Activated B cell treated with CpG ODN at 0.5 μM for 24 hours (primary cell): ENCODE data around the gene PTCSC3. TPM values are rescaled to one million over a fixed set of nuclear protein-coding genes. Genes with fewer than 3 reads are reported as not detected.

Experiments
- ATAC-seq: fragments of 200-7000 bp; cut with Tn5 transposase; one replicate; pipeline ENCODE4 v1.10.0; 2021; ENCODE audit warnings: low read depth, mild to moderate bottlenecking, moderate library complexity
- CTCF ChIA-PET: fragments of 350-600 bp; sonication (Branson Sonifier 250); formaldehyde crosslinking; loops from one replicate; lab custom pipeline; 2021; ENCODE audit warnings: antibody characterized with exemption; lab: Charles Lee
- POLR2A ChIA-PET: fragments of 350-600 bp; sonication (Branson Sonifier 250); formaldehyde crosslinking; loops from one replicate; lab custom pipeline; 2021; ENCODE audit warnings: antibody characterized with exemption; lab: Charles Lee
- DNase-seq: peaks from one replicate; pipeline ENCODE4 v3.0.0; 2022
- H3K27ac Mint-ChIP-seq: one replicate; pipeline ENCODE4 v1.8.0; 2020; ENCODE audit warnings: mixed read lengths
- H3K27me3 Mint-ChIP-seq: one replicate; pipeline ENCODE4 v1.8.0; 2021; ENCODE audit warnings: mixed read lengths
- H3K36me3 Mint-ChIP-seq: one replicate; pipeline ENCODE4 v1.8.0; 2021; ENCODE audit warnings: low read depth, mixed read lengths
- H3K4me1 Mint-ChIP-seq: one replicate; pipeline ENCODE4 v1.8.0; 2021; ENCODE audit warnings: mixed read lengths
- H3K4me3 Mint-ChIP-seq: one replicate; pipeline ENCODE4 v1.8.0; 2020; ENCODE audit warnings: mild to moderate bottlenecking, mixed read lengths
- H3K9me3 Mint-ChIP-seq: one replicate; pipeline ENCODE4 v1.8.0; 2020; ENCODE audit warnings: mixed read lengths
- intact Hi-C: fragments of 100-400 bp; cut with micrococcal nuclease; formaldehyde crosslinking; loops from one replicate; pipeline ENCODE4 v1.15.1; 2024
- total RNA-seq: library from RNA; stranded (reverse); gene quantifications from 2 replicates; pipeline ENCODE4 v1.2.3, GENCODE V29; 2022
- TF ChIP-seq, protein P1 (sequence below): fragments of 200-600 bp; IDR thresholded peaks from one replicate; pipeline ENCODE4 v1.8.0; 2022; ENCODE audit warnings: antibody characterized with exemption, mild to moderate bottlenecking

Gene PTCSC3
- total RNA-seq, 1 donor from 2014 or later, result not detected

DNA sequence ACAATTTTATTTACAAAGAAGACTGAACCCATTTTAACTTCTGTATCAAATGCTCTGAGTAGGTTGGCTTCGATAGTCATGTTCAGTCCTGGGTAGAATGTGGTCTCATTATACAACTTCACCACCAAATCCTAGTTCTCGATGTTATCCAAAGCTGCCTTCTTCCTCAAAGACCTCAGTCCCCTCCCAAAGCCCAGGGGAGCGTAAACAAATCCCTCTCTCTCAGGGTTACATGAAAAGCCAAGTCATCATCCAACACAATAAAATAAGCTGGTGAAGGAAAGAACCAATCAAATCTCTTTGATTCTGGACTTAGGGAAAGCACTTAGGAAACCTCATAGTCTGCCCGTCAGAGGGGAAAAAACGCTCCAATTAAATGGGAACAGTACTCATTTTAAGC, 9.1 kb downstream of the PTCSC3 start:
- Mint-ChIP-seq H3K27ac (no peak overlapping the region), H3K4me1 (no peaks in the 10 kb centered on the region), H3K4me3 (no peak overlapping the region), H3K9me3 (no peaks in the 10 kb centered on the region), H3K36me3 (no peaks in the 10 kb centered on the region), H3K27me3 (no peaks in the 10 kb centered on the region)
- ChIA-PET CTCF (no interaction called here), POLR2A (no interaction called here)
- TF ChIP-seq, protein P1, sequence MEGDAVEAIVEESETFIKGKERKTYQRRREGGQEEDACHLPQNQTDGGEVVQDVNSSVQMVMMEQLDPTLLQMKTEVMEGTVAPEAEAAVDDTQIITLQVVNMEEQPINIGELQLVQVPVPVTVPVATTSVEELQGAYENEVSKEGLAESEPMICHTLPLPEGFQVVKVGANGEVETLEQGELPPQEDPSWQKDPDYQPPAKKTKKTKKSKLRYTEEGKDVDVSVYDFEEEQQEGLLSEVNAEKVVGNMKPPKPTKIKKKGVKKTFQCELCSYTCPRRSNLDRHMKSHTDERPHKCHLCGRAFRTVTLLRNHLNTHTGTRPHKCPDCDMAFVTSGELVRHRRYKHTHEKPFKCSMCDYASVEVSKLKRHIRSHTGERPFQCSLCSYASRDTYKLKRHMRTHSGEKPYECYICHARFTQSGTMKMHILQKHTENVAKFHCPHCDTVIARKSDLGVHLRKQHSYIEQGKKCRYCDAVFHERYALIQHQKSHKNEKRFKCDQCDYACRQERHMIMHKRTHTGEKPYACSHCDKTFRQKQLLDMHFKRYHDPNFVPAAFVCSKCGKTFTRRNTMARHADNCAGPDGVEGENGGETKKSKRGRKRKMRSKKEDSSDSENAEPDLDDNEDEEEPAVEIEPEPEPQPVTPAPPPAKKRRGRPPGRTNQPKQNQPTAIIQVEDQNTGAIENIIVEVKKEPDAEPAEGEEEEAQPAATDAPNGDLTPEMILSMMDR, result no peak
- DNase-seq, result no peak
- intact Hi-C loops, result no loop called here
- no peak for ATAC-seq

DNA sequence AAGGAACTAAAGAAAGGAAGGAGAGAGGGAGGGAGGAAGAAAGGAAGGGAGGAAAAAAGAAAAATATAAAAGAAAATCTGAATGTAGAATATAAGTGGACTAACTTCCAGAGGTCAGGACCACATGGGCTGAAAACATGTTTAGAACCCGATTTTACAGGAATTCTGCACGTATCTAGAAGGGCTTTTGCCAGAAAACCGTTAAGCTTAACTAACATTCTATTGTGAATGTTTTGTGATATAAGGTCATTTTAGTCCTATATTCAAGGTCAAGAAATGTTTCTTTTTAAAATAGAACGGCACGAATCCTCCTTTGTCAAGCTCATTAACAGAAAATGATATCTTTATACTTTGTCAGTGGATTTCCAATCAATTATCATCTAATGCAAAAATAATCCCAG, 13.1 kb downstream of the PTCSC3 start:
- H3K27me3 Mint-ChIP-seq, result peaks cover 6% of the 10 kb centered on the region
- ChIA-PET CTCF (no interaction called here), POLR2A (no interaction called here)
- no peak for DNase-seq
- no peaks in the 10 kb centered on the region for H3K4me1 Mint-ChIP-seq
- intact Hi-C loops, result no loop called here
- TF ChIP-seq, protein P1, result no peak
- H3K27ac Mint-ChIP-seq, result no peak overlapping the region
- no peak overlapping the region for H3K4me3 Mint-ChIP-seq
- ATAC-seq, result no peak
- H3K36me3 Mint-ChIP-seq, result no peaks in the 10 kb centered on the region
- no peaks in the 10 kb centered on the region for H3K9me3 Mint-ChIP-seq

DNA sequence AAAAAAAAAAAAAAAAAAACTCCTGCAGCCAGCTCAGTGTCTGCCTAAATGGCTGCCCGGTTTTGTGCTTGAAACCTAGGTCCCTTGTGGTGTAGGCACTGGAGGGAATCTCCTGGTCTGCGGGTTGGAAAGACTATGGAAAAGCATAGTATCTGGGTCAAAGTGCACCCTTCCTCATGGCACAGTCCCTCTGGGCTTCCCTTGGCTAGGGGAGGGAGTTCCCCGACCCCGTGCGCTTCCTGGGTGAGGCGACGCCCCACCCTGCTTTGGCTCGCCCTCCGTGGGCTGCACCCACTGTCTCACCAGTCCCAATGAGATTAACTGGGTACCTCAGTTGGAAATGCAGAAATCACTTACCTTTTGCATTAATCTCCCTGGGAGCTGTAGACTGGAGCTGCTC, 14.3 kb downstream of the PTCSC3 start:
- no peaks in the 10 kb centered on the region for H3K4me1 Mint-ChIP-seq
- no peak for DNase-seq
- H3K36me3 Mint-ChIP-seq, result no peaks in the 10 kb centered on the region
- intact Hi-C loops, result no loop called here
- H3K4me3 Mint-ChIP-seq, result no peak overlapping the region
- no peak overlapping the region for H3K27ac Mint-ChIP-seq
- no peak for ATAC-seq
- ChIA-PET CTCF (no interaction called here), POLR2A (no interaction called here)
- H3K27me3 Mint-ChIP-seq, result peaks cover 6% of the 10 kb centered on the region
- no peaks in the 10 kb centered on the region for H3K9me3 Mint-ChIP-seq
- TF ChIP-seq, protein P1, result no peak

DNA sequence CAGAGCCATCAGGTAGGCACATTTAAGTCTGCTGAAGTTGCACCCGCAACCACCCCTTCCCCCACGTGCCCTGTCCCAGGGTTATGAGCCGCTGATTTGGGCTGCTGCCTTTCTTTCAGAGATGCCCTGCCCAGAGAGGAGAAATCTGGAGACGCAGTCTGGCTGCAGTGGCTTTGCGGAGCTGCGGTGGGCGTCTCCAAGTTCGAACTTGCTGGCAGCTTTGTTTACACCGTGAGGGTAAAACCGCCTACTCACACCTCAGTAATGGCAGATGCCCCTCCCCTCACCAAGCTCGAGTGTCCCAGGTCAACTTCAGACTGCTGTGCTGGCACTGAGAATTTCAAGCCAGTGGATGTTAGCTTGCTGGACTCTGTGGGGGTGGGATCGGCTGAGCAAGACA, 14.7 kb downstream of the PTCSC3 start:
- intact Hi-C loops, result no loop called here
- no peaks in the 10 kb centered on the region for H3K4me1 Mint-ChIP-seq
- TF ChIP-seq, protein P1, result no peak
- ChIA-PET CTCF (no interaction called here), POLR2A (no interaction called here)
- H3K27me3 Mint-ChIP-seq, result peaks cover 6% of the 10 kb centered on the region
- no peak overlapping the region for H3K27ac Mint-ChIP-seq
- H3K4me3 Mint-ChIP-seq, result no peak overlapping the region
- DNase-seq, result no peak
- no peaks in the 10 kb centered on the region for H3K9me3 Mint-ChIP-seq
- no peaks in the 10 kb centered on the region for H3K36me3 Mint-ChIP-seq
- no peak for ATAC-seq

DNA sequence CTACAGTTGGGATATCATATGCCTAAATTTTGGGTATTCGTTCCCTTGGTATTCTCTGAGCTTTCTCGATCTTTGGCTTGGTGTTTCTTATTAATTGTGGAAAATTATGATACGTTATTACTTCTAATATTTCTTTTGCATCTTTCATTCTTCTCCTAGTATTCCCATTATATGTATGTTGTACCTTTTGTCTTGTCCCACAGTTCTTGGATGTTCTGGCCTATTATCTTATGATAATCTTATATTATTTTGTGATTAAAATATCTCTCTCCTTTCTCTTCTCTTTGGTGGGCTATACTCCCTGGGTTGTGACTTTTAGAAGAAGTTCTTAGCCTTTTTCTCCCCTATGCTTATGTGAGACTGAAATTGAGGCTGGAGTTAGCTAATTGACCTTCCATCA, 25.2 kb downstream of the PTCSC3 start:
- ATAC-seq, result no peak
- TF ChIP-seq, protein P1, result no peak
- Mint-ChIP-seq H3K4me3 (no peak overlapping the region), H3K27me3 (no peaks in the 10 kb centered on the region), H3K9me3 (peaks cover 11% of the 10 kb centered on the region), H3K4me1 (no peaks in the 10 kb centered on the region), H3K36me3 (no peaks in the 10 kb centered on the region), H3K27ac (no peak overlapping the region)
- POLR2A ChIA-PET, result no interaction called here
- CTCF ChIA-PET, result no interaction called here
- intact Hi-C loops, result no loop called here
- no peak for DNase-seq
